NCI-H526 treated with DMSO at 0.1 percent for 48 hours (cell line): ENCODE data around the gene OR52K2.
"Not testable (repeated sequence)": the region's sequence is repeated elsewhere in the genome, so short reads cannot be mapped to it uniquely, and the experiment has no call there.

Experiments used
- DNase-seq: peaks from one replicate; lab custom pipeline; 2025; lab: John Stamatoyannopoulos, UW

The OR52K2 gene

DNA sequence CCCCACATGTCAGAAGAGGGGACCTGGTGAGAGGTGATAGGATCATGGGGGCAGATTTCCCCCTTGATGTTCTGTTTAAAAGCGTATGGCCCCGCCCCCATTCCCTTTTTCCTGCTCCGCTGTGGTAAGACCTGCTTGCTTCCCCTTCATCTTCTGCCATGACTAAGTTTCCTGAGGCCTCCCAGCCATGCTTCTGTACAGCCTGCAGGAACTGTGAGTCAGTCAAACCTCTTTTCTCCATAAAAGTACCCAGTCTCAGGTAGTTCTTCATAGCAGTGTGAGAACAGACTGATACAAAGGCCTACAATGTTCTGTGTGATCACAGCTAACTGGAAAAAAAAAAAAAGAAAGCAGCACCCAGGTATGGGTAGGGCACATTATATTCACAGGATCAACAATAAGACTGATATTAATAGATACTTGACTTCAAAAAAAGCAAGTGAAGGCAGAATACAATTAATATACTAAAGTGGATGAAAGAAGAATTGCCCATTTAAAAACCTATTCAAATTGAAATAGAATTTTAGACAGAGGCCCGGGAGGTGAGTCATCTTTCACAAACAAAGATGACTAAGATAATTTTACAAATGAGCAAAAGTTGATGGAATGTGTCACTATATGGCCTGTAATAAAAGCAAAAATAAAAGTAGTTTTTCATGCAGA, 31.6 kb downstream of the OR52K2 start:
- DNase-seq: no peak

DNA sequence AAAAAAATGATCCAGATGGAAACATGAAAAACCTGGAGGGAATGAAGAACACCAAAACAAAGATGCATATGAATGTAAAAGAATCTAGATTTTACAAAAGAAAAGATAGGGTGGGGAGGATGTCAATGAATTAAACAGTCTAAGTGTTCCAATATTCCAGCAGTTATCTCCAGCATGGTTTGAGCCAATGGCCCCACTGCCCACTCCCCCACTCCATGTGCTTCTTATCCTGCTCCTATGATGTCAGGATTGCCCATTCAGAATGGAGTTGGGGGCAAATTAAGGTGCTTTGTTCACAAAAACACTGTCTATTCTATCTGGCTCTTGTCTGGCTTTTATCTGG, 32.1 kb downstream of the OR52K2 start:
- no peak for DNase-seq

DNA sequence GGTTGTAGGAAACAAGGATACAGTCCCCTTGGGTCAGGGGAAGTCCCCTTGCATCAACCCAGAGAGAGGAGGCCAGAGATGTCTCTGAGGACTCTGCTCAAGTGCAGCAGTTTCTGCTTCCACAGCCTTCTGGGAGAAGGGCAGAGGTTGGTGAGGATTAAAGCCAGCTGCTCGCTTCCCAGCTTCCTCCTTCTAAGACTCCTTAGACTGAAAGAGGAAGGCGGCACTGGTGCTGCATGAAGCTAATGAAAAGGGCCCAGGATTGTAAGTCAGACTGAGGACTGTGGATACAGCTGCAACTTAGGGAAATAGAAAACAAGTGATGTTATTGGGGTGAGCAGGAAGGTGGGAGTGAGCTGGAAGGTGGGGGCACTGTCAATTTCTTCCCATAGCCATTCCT, 33.4 kb downstream of the OR52K2 start, which contains the start of gene OR52K1:
TSS of gene OR52K1 (plus strand) at position 202 of the 400 bp plus-strand sequence. CDS start 6,255 bp downstream, outside the sequence.
- no peak for DNase-seq

DNA sequence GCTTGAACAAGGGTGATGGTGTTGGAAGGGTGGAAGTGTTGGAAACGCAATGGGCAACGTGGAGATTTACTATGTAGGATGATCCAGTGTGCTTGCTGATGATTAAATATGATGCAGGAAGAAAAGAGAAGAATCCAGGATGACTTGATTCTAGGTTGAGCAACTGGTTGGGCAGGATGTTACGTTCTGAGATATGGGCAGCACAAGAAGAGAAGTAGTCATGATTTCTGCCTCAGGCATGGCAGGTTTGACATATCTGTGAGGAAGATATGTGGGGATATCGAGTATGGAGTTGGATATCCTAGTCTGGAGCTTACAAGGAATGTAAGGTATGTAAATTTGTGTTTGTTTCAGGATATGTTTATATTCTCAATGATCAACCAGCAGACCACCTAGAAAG, 35.2 kb downstream of the OR52K2 start:
- DNase-seq: no peak

DNA sequence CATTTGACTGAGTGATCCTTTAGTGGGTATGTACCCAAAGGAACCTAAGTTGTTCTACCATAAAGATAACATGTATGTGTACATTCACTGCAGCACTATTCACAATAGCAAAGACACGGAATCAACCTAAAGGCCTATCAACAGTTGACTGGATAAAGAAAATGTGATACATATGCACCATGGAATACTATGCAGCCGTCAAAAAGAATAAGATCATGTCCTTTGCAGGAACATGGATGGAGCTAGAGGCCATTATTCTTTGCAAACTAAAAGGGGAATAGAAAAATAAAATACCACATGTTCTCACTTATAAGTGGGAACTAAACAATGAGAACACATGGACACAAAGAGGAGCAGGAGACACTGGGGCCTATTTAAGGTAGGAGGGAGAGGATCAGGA, 42.3 kb downstream of the OR52K2 start:
- DNase-seq: not testable (repeated sequence)

DNA sequence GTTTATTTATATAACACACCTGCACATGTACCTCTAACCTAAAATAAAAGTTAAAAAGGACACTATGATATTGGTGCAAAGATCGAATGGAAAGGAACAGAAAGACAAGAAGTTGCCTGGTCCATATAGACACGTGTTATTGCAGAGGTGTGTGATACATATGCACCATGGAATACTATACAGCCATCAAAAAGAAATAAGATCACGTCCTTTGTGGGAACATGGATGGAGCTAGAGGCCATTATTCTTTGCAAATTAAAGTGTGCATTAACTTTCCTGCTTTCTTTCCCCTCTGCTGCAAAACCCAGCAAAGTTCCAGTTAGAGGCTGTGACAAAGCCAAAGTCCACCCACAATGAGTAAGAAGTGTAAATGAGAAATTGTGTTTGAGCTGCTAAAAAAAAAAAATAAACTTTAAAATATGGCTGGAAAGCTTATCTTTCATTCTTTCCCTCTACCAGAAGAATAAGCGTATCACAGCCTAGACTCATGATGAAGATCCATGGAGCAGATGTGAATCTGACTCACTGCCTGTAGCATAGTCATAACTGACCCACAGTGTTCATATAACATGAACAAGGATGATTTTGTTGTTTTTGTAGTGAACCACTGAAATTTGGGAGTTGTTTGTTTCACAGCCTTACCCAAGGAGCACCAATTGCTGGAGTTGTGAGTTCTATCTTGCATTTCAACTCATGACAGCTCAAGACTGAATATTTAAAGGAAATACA, 42.9 kb downstream of the OR52K2 start:
- DNase-seq: no peak

DNA sequence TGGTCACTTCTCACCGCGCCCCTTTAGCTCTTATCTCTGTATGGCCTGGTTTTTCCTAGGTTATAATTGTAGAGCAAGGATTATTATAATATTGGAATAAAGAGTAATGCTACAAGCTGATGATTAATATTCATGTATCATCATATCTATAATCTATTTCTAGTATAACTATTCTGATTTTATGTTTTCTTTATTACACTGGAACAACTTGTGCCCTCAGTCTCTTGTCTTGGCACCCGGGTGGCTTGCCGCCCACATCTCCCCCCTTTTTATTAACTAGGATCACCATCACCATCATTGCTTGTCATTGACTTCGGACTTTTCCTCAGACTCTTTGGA, 44.4 kb downstream of the OR52K2 start:
- no peak for DNase-seq

DNA sequence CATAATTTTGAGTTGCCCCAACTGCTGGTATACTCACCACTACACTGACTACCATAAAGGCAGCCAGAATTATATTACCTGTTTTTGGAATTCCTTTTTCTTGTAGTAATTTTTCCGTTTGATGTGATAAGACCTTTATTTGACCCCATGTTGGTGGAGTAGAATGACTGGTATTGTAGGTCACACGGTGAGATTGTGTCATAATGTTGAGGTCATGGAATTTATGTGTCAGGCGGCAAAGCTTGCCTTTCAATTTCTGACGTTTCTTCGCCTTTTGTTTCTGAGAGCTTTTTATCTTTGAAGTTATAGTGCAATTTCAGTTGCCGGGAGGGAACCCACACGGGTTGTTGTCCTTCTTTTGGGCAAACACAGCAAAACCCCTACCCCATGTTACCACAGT, 46.4 kb downstream of the OR52K2 start:
- DNase-seq: no peak

DNA sequence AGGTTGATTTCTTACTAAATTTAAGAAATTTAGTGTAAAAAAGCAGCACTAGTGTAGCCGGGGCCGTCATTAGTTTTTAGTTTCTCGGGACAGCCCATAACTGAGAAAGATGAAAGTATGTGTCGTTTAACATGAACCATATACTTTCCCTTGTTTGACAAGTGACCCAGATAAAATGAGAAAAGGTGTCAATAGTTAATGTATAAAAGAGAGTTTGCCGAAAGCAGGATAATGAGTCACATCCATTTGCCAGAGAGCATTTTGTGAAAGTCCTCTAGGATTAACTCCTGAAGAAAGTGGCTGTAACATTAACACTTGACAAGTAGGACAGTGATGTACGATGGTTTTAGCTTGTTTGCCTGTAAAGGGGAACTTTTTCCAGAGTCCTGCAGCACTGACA, 46.9 kb downstream of the OR52K2 start:
- no peak for DNase-seq

DNA sequence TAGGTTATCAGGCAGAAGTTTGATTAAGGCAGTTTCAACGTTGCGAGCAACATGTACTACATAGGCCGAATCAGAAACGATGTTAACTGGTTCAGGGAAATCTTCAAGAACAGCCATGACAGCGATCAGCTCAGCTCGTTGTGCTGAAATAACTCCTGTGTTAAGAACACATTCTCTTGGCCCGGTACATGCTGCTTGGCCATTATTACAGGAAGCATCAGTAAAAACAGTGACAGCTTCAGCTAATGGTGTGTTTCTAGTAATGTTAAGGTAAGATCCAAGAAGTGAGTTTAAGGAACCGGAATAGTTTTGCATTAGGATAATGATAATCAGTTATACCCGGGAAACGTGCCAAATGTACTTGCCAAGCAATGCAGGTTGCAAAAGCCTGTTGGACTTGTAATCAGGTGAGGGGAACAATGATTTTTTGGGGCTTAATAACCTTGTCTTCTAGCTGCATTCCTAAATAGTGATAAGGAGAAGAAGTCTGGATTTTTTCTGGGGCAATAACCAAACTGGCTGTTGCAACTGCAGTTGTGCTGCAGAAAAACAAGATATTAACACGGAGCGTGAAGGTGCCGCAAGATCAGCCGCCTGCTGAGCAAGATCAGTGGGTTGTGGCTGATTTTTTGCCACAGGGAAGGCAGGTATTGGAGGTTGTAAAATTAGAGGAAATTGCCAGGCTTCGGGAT, 47.6 kb downstream of the OR52K2 start:
- DNase-seq: no peak
